SK-N-MC (cell line): ENCODE data around the gene CARM1.

ENCODE experiments used
- DNase-seq: peaks from one replicate; pipeline ENCODE4 v3.0.0-alpha.2; 2011; ENCODE audit warnings: low read depth, low spot score
- H3K27ac ChIP-seq: fragments of 200-600 bp; sonication (generic); 2 replicates; pipeline ENCODE4 v1.5.1; 2016; ENCODE audit warnings: mixed run types
- H3K36me3 ChIP-seq: fragments of 200-600 bp; sonication (generic); 2 replicates; pipeline ENCODE4 v1.6.1; 2017; ENCODE audit warnings: antibody characterized with exemption, low read length, mixed read lengths; ENCODE audit not compliant: insufficient read depth
- H3K4me3 ChIP-seq: fragments of 200-600 bp; sonication (generic); 2 replicates; pipeline ENCODE4 v1.5.1; 2016
- H3K9ac ChIP-seq: fragments of 200-600 bp; sonication (generic); 2 replicates; pipeline ENCODE4 v1.8.0; 2017; ENCODE audit warnings: mixed run types, mixed read lengths; ENCODE audit not compliant: insufficient read length
- H3K9me3 ChIP-seq: fragments of 200-600 bp; sonication (generic); 2 replicates; pipeline ENCODE4 v1.6.1; 2017; ENCODE audit warnings: low read depth, mild to moderate bottlenecking, antibody characterized with exemption, low read length, moderate library complexity, mixed read lengths
- EZH2 ChIP-seq: fragments of 200-600 bp; sonication (generic); IDR thresholded peaks from one replicate; pipeline ENCODE4 v1.6.1; 2017; ENCODE audit warnings: antibody characterized with exemption
- FOXP2 ChIP-seq: optimal IDR thresholded peaks from 2 replicates; pipeline ENCODE3; 2011; ENCODE audit warnings: mild to moderate bottlenecking, moderate library complexity; ENCODE audit not compliant: insufficient read depth; ENCODE audit errors: extremely low read length, control extremely low read depth
- POLR2AphosphoS5 ChIP-seq: IDR thresholded peaks from 2 replicates; pipeline ENCODE4 v1.6.1; 2012; ENCODE audit warnings: mild to moderate bottlenecking, low read depth, low read length, borderline replicate concordance

CARM1 gene

DNA sequence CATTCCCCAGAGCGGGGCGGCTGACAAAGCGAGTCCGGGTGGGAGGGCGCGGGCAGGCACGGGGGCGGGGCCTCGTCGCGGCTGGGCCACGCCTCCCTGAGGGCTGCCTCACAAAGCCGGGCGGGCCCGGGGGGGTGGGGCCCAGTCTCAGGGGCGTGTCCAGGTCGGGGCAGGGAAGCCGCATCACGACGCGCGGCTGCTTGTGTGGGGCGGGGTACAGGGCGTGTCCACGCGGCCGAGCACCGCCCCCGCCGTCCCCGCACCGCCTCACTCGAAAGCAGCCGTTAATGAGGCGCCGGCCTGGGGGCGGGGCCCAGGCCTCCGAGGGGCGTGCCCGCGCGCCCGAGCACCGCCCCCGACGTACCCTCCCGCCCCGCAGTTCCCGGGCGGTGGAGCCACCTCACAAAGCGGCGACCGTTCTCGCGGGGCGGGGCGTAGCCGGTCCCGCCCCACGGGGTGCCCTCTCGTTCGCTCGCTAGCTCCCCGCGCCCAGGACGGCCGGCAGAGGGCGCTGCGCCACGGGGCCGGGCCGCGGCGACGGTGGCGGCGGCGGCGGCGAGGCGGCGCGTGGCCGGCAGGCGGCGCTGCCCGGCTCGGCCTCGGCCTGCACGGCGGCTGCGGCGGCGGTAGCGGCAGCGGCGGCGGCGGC lies at the start of gene CARM1:
Gene CARM1 (plus strand): TSS at position 599 of the 649 bp plus-strand sequence. CDS start 150 bp downstream, outside the sequence.
- H3K9ac ChIP-seq = peak within 1 kb of the TSS; percentile 93
- no peaks in the 10 kb centered on the region for H3K9me3 ChIP-seq
- peak; percentile 78 for DNase-seq
- peak within 1 kb of the TSS; percentile 86 for H3K27ac ChIP-seq
- H3K36me3 ChIP-seq = no peaks in the 10 kb centered on the region
- H3K4me3 ChIP-seq = peak within 1 kb of the TSS; percentile 89
- TF ChIP-seq POLR2AphosphoS5 = no peak
- peak; percentile 60 for TF ChIP-seq FOXP2
- no peak for TF ChIP-seq EZH2

DNA sequence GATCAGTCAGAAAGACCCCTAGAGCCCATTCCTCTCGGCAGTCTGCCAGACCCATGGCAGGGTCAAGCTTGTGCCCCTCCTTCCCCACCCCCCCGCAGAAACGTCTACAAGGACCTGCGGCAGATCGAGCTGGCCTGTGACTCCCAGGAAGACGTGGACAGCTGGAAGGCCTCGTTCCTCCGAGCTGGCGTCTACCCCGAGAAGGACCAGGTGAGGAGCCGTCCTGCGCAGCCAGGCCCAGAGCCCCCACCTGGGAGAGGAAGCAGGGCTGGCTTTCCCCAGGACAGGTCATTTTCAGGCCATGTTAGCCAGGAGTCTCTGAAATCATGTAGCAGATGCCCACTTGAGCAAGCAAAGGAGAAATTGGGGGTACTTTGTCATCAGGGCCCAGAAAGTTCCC lies 47.7 kb upstream of the CARM1 start:
- TF ChIP-seq EZH2 (no peak), FOXP2 (no peak), POLR2AphosphoS5 (no peak)
- Histone ChIP-seq H3K4me3 (no peak overlapping the region), H3K9ac (no peak overlapping the region), H3K9me3 (no peaks in the 10 kb centered on the region), H3K27ac (no peak overlapping the region), H3K36me3 (peaks cover 20% of the 10 kb centered on the region; the same call in 1 of the 2 replicates)
- DNase-seq = no peak

DNA sequence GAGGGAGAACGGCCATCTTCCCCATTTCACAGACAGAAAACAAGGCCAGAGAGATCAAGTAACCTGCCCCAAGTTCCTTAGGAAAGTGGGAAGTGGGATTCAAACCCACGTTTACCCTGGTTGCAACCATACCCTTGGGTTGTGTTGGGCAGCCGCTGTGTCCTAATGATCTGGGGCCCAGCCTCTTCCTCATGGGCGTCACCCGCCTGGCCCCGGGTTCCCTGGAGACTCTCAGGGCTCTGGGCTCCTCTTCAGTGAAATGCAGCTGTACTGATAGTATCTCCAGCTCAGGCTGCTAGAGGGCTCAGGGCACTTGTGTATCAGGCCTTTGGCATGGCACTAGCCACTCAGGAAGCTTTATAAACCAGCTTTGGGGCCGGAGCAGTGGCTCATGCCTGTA lies 45.1 kb upstream of the CARM1 start:
- Histone ChIP-seq H3K36me3 (peaks cover 8% of the 10 kb centered on the region; the same call in 1 of the 2 replicates), H3K4me3 (no peak overlapping the region)
- TF ChIP-seq POLR2AphosphoS5 = no peak
- no peak for TF ChIP-seq EZH2

DNA sequence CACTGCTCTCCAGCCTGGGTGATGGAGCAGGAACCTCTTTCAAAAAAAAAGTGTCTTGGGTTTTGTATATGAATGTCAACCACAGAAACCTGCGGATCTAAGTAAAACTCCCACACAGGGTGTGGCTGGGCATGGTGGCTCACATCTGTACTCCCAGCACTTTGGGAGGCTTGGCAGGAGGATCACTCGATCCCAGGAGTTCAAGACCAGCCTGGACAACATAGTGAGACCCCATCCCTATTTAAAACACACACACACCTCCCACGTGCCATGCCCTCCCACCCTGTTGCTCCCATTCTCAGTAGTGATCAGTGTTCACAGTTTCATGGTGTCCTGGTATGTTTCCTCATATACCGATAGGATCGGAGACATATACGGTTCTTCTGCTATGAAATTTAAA lies 44.5 kb upstream of the CARM1 start:
- Histone ChIP-seq H3K4me3 (no peak overlapping the region), H3K9me3 (no peaks in the 10 kb centered on the region), H3K9ac (no peak overlapping the region), H3K36me3 (peaks cover 8% of the 10 kb centered on the region; the same call in 1 of the 2 replicates), H3K27ac (no peak overlapping the region)
- DNase-seq = no peak
- TF ChIP-seq FOXP2 = no peak
- no peak for TF ChIP-seq EZH2
- TF ChIP-seq POLR2AphosphoS5 = no peak

More for the DNA sequence above, 45.1 kb upstream of the CARM1 start:
- no peak for DNase-seq
- no peak overlapping the region for H3K27ac ChIP-seq
- H3K9ac ChIP-seq = no peak overlapping the region
- no peaks in the 10 kb centered on the region for H3K9me3 ChIP-seq

DNA sequence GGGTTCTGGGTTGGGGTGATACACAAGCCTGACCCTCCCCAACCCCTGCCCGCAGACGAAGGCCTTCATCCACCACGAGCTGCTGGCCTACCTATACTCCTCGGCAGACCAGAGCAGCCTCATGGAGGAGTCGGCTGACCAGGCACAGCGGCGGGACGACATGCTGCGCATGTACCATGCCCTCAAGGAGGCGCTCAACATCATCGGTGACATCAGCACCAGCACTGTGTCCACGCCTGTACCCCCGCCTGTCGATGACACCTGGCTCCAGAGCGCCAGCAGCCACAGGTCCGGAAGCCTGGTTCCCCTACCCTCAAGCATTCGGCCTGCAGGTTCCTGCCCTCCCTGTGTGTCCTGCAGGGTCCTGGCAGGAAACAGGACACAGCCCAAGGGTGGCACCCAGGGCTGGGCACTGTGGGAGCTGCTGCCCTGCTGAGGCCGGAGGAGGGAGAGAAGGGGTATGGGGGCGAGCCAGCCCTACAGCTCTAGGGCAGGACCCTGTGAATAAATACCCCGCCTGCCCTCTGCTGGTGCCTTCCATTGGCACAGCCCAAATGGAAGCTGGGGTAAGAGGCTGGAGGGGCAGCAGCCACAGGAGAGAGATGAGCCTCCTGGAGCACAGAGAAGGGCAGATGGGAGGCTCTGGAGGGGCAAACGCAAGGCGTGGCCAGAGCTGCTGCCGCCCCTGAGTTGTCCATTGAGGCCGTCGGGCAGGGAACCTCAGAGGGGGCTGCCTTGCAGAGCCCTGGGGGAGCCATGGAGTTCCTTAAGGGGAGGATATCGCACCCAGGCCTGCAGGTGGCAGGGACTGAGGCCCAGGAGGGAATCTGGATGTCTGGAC lies 42.2 kb upstream of the CARM1 start:
- Histone ChIP-seq H3K27ac (no peak overlapping the region), H3K36me3 (peaks cover 7% of the 10 kb centered on the region; the same call in 1 of the 2 replicates), H3K9ac (no peak overlapping the region), H3K4me3 (no peak overlapping the region), H3K9me3 (no peaks in the 10 kb centered on the region)
- TF ChIP-seq EZH2 (no peak), FOXP2 (no peak), POLR2AphosphoS5 (no peak)
- no peak for DNase-seq

DNA sequence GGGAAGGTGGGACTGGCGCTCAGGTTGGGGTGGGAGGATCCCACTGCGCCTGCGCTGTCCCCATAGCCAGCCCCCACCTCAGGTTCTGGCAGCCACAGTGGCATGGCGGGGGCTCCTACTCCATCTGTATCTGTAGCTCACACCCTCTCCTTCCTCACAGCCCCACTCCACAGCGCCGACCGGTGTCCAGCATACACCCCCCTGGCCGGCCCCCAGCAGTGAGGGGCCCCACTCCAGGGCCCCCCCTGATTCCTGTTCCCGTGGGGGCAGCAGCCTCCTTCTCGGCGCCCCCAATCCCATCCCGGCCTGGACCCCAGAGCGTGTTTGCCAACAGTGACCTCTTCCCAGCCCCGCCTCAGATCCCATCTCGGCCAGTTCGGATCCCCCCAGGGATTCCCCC lies 41.4 kb upstream of the CARM1 start:
- H3K36me3 ChIP-seq = peaks cover 7% of the 10 kb centered on the region; the same call in 1 of the 2 replicates
- no peaks in the 10 kb centered on the region for H3K9me3 ChIP-seq
- no peak for DNase-seq
- H3K4me3 ChIP-seq = no peak overlapping the region
- no peak overlapping the region for H3K27ac ChIP-seq
- TF ChIP-seq EZH2 (no peak), POLR2AphosphoS5 (no peak), FOXP2 (no peak)
- no peak overlapping the region for H3K9ac ChIP-seq

DNA sequence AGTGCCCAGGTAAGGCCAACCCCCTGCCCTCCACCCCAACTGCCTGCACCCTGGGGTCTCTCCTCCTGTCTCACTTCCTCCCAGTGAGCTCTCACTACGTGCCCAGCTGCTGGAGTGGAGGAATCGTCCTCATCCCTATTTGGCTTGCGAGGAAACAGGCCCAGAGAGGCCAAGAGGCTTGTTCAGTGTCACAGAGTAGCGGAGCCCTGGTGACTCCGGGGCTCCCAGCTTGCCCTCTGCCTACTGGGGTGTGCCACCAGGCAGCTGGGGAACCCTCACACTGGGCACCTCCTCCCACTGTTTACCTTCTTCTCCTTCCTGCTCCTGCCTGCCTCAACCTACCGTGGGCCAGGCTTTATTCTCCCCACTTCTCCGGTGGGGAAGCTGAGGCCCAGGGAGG lies 41.0 kb upstream of the CARM1 start:
- Histone ChIP-seq H3K36me3 (peaks cover 7% of the 10 kb centered on the region; the same call in 1 of the 2 replicates), H3K27ac (no peak overlapping the region), H3K9ac (no peak overlapping the region), H3K4me3 (no peak overlapping the region), H3K9me3 (no peaks in the 10 kb centered on the region)
- TF ChIP-seq POLR2AphosphoS5 (no peak), FOXP2 (no peak), EZH2 (no peak)
- DNase-seq = no peak

DNA sequence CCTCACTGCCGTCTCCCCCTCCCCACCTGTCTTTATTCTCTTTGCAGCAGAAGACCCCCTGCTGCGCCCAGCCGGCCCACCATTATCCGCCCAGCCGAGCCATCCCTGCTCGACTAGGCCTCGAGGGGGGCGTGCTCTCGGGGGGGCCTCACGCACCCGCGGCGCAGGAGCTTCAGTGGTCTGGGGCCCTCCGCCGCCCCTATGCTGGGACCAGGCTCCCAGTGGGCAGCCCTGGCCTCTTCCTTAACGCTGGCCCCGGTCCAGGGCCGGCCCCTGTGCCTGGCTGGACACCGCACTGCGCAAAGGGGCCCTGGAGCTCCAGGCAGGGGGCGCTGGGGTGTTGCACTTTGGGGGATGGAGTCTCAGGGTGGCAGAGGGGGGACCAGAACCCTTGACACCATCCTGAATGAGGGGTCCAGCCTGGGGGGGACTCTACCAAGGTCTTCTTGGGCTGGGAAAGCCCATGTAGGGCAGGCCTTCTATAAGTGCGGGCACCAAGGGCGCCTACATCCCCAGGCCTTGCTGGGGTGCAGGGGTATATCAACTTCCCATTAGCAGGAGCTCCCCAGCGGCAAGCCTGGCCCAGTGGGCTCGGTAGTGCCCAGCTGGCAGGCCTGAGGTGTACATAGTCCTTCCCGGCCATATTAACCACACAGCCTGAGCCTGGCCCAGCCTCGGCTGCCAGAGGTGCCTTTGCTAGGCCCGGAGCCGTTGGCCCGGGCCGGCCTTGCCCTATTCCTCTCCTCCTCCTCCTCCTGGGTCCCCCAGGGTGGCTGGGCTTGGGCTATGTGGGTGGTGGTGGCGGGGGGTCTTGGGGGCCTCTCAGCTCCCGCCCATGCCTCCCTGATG lies 40.2 kb upstream of the CARM1 start:
- Histone ChIP-seq H3K4me3 (no peak overlapping the region), H3K36me3 (peaks cover 4% of the 10 kb centered on the region; the same call in 1 of the 2 replicates), H3K9me3 (no peaks in the 10 kb centered on the region), H3K9ac (no peak overlapping the region), H3K27ac (no peak overlapping the region)
- DNase-seq = no peak
- TF ChIP-seq EZH2 (no peak), FOXP2 (no peak), POLR2AphosphoS5 (no peak)
